C4-2B (cell line): Measurements from ENCODE around the gene BCR.

Experiments used
- H3K27ac ChIP-seq: fragments of 450-650 bp; 2 replicates; pipeline ENCODE4 v1.5.1; 2017
- ZFX ChIP-seq: fragments of 450-650 bp; IDR thresholded peaks from 2 replicates; pipeline ENCODE4 v1.6.1; 2017
- TF ChIP-seq, protein P1 (sequence below): fragments of 450-650 bp; conservative IDR thresholded peaks from 2 replicates; pipeline ENCODE4 v1.5.1; 2017; ENCODE audit warnings: mild to moderate bottlenecking

The BCR gene

DNA sequence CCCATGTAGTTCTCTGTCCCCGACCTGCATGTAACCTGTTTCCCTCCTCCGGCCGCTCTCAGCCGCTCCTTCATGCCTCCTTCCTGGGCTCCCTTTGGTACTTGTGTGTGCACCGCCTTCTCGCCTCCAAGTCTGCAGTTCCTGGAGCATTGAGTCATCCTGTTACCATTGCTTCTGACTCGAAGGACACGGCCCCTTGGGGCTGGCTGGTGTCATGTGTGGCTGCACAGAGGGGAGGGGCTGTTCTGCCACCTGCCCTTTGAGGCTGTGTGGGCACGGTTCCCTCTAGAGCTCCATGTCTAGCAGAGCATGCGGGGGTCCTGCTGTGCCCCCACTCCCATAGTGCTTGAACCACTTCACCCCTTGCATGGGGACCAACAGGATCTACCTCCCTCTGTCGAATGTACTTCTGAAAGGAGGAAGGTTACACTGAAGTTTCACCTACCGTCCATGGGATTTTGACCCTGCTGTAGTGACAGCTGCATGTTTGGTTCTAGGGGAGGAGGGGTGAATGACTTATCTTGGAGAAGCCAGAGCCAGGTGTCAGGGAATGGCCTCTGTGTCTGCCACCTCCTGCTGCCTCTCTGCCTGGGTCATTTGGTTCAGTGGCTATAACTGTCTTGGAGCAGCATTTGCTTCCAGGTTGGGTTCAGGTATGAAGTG, 39.6 kb downstream of the BCR start:
- no peak overlapping the region for H3K27ac ChIP-seq
- TF ChIP-seq, protein P1, sequence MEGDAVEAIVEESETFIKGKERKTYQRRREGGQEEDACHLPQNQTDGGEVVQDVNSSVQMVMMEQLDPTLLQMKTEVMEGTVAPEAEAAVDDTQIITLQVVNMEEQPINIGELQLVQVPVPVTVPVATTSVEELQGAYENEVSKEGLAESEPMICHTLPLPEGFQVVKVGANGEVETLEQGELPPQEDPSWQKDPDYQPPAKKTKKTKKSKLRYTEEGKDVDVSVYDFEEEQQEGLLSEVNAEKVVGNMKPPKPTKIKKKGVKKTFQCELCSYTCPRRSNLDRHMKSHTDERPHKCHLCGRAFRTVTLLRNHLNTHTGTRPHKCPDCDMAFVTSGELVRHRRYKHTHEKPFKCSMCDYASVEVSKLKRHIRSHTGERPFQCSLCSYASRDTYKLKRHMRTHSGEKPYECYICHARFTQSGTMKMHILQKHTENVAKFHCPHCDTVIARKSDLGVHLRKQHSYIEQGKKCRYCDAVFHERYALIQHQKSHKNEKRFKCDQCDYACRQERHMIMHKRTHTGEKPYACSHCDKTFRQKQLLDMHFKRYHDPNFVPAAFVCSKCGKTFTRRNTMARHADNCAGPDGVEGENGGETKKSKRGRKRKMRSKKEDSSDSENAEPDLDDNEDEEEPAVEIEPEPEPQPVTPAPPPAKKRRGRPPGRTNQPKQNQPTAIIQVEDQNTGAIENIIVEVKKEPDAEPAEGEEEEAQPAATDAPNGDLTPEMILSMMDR: no peak
- no peak for TF ChIP-seq ZFX

DNA sequence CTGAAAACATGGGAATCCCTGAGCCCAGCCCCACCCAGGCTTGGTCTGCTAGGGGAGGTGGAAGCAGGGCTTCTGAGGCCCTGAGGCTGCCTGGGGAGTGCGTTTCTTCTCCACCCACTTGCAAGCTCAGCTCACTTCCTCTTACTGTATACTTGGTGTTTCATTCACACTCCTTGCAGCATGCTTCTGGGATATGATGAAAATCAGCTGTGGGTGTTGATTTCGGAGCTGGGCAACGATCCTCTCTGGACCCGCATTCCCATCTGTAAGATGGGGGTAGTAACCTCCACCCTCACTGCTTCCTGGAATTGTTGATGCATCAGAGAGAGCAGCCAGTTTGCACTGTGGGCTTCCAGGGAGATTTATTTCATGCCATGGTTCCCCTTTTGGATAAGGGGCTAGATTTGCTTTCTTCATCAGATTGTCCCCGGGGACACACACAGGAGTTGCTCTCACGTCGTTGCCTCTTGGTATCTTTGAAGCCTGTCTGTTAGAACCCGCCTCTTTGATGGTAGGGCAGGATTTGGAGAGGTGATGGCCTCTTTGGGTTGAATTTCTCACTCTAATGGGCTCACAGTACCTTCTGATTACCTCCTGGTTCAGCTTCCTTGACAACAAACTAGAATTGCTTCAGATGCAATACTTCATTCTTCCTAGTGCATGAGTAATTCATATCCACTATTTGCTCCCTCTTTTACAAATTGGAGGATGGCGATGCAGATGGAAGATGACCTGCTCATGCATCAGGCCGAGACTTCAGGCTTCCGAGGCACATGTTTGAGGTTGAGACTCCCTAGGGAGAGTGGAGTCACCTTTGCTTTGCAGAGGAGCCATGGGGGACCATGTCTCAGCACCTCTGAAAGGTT, 40.4 kb downstream of the BCR start:
- no peak overlapping the region for H3K27ac ChIP-seq

DNA sequence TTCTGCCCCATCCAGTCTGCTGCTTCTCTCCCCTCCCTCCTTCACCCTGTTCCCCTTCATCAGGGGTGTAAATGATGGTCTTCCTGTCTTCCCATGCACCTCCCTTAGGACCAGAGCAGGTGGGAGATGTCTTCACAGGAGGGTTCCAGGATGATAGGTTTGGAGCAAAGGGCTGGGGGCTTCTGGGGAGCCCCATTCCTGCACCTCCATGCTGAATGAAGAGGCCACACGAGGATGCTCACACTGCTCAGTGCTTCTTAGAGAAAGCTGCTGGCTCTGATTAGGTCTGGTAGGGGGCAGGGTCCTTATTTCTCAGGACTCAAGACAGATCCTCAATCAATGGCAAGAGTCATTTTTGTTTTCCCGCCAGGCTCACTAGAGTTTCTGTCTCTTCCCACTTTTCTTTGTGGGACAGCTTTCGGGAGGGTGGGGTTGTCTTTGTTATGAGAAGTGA, 41.1 kb downstream of the BCR start:
- no peak for TF ChIP-seq ZFX
- TF ChIP-seq, protein P1: no peak
- H3K27ac ChIP-seq: no peak overlapping the region

More for the DNA sequence above, 40.4 kb downstream of the BCR start:
- TF ChIP-seq, protein P1: no peak
- TF ChIP-seq ZFX: no peak

DNA sequence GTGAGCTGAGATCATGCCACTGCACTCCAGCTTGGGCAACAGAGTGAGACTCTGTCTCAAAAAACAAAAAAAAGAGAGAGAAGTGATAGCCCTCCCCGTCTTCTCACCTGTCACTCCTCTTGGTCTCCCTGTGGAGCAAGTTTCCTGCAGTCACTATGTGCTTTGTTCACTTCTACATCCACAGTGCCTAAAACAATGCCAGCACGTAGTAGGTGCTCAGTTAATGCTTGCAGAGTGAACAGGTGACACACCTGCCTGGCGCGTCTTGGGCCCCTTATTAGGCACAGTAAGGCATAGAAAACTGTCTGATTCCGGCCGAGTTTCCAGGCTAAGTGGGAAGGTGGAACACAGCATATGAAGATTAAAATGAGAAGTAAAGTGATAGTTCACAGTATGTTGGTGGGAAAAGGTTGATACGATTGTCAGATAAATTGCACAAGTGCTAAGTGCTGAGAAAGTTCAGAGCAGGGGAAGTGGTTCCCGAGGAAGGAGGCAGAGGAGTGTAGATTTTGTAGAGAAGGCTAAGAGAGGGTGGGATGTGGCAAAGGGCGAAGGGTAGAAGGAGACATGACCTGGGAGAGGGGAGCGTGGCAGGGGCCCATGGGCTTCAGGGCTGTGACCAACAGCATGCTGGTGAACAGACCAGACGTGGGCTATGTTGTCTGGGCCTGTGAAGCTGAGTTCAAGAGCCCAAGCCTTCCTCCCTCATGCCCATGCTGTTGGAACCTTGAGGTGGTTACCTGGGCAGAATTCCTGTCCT, 41.9 kb downstream of the BCR start:
- H3K27ac ChIP-seq: no peak overlapping the region
- TF ChIP-seq, protein P1: no peak
- no peak for TF ChIP-seq ZFX

DNA sequence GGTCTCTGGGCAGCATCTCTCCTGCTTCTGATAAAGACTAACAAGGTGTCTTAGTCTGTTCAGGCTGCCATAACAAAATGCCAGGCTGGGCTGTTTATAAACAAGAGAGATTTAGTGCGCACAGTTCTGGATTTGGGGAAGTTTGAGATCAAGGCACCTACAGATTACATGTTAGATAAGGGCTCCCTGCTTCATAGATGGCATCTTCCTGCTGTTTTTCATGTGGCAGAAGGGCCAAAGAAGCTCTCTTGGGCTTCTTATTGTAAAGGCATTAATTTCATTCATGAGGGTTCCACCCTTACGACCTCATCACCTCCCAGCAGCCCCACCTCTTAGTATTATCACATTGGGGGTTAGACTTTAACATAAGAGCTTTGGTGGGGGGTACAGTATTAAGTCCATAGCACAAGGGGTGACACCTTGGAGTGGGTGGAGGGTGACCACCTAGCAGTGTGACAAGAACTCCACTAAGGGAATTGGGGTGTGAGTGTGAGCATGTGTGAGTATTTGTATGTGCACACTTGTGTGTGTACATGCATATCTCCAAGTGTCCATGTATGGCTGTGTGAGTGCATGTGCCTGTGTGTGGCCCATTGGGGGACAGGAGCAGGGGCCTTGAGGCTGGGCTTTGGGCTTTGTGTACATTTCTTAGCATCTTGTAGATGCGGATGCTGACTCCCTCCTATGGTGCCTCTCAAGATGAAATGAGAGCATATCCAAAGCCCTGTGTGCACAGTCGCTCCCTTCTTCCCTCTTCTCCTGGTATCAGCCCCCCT, 42.7 kb downstream of the BCR start:
- H3K27ac ChIP-seq: no peak overlapping the region
- TF ChIP-seq ZFX: no peak
- TF ChIP-seq, protein P1: no peak

DNA sequence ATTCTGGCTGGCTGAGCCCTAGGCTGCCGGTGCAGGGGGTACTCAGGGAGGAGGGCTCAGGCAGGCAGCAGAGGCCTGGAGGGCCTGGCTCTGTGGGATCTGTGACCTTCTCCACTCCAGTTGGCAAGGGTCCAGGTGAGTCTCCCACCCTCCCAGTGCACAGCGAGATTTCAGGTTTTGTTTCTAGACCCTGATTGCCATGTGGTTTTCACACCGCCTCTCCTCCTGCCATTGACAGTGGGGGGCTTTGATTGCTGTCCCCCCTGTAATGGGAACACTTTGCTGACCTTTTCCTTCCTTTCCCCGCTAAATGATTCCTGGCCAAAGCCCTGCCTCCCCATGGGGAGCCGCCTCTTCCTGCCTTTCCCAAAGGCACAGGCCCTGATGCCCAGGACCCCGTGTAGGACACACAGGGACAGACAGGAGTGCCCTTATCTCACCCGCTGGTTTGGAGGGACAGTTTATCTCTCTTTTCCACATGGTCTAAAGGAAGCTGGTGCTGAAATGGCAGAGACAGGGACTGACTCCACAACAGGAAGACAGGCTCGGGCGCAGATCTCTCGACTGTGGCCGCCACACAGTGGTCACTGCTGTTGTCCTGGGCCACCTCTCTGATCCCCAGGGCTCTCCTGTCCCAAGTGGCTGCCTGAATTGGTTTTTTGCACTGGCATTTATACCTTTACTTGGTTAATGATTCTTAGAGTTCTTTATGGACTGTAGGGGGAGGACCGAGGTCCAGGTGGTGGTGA, 43.4 kb downstream of the BCR start:
- no peak overlapping the region for H3K27ac ChIP-seq

More for the DNA sequence above, 43.4 kb downstream of the BCR start:
- no peak for TF ChIP-seq ZFX
- TF ChIP-seq, protein P1: no peak
